Measurements from ENCODE around the gene CYBA. TPM values are rescaled to one million over a fixed set of nuclear protein-coding genes. Genes with fewer than 3 reads are reported as not detected.

CYBA gene
- total and polyA plus RNA-seq, 9 of the 15 experiments (the other 6 are each of a cell fraction or from before 2014, with no cell fraction given): 0.34 to 683 (median 93.0) TPM

DNA sequence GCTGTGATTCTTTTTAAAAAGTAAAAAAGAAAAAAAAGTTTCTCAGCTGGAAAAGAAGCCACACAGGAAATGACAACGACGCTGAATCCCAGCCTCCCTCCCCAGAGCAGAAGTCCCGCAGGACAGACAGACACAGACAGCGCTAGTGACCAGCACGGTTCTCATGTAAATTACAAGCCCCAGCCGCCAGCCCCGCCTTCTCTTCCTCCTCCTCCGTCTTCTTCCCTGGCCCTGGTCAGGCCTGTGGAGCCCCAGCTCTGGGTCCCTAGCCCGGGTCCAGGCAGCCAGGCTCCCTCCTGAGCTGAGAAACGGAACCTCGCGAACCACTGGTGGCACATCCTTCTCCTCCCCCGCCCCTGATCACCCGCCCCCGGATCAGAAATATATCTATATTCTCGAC lies 19.5 kb downstream of the CYBA start:
- TSS peak; percentile 85 for BruUV-seq (replicated peaks)
- DNase-seq (ENCODE audit: extremely low read depth in 1 of 4, low spot score in 3 of 4) (no peak), ATAC-seq (no peak), FAIRE-seq (no peak)
- H3K9me1 ChIP-seq (ENCODE audit: control insufficient read depth, insufficient read depth, low read length): no peaks in the 10 kb centered on the region
- CTCF ChIA-PET (ENCODE audit: low intra/inter-chr PET ratio): no interaction called here
- H3K4me3 ChIP-seq: no peak overlapping the region
- POLR2A ChIA-PET: interaction anchor here (1.1 kb wide), 1 partner anchor 14 kb away, joined by 3 read pairs; no protein-coding TSS in a partner anchor
- intact Hi-C loops (cut with micrococcal nuclease) (no loop called here), in situ Hi-C loops (cut with MboI) (no loop called here)
- no peak for TF ChIP-seq SAFB2 (IDR thresholded peaks at IDR 0.05; ENCODE audit: borderline replicate concordance, low read depth, low read length, severe bottlenecking)
- TF ChIP-seq, protein P1, sequence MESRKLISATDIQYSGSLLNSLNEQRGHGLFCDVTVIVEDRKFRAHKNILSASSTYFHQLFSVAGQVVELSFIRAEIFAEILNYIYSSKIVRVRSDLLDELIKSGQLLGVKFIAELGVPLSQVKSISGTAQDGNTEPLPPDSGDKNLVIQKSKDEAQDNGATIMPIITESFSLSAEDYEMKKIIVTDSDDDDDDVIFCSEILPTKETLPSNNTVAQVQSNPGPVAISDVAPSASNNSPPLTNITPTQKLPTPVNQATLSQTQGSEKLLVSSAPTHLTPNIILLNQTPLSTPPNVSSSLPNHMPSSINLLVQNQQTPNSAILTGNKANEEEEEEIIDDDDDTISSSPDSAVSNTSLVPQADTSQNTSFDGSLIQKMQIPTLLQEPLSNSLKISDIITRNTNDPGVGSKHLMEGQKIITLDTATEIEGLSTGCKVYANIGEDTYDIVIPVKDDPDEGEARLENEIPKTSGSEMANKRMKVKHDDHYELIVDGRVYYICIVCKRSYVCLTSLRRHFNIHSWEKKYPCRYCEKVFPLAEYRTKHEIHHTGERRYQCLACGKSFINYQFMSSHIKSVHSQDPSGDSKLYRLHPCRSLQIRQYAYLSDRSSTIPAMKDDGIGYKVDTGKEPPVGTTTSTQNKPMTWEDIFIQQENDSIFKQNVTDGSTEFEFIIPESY (CRISPR knock-in tag; IDR thresholded peaks at IDR 0.05): 0 out of 2 replicates have a peak, but pooled peaks have one; percentile 13
- H3K4me2 ChIP-seq (ENCODE audit: insufficient read depth, low read length): no peak overlapping the region
- no peaks in the 10 kb centered on the region for H3K27me3 ChIP-seq (ENCODE audit: control insufficient read depth in 2 of 2, insufficient read depth in 2 of 2, low read length in 2 of 2)
- H3K27ac ChIP-seq (ENCODE audit: extremely low read depth, low read depth, low read length): no peak overlapping the region
- H3K9me3 ChIP-seq (replicated peaks; ENCODE audit: control insufficient read depth, insufficient read depth, low read depth, low read length): no peaks in the 10 kb centered on the region
- H4K20me1 ChIP-seq (replicated peaks; ENCODE audit: control insufficient read depth, insufficient read depth, low read length): peaks cover 16% of the 10 kb centered on the region; the same call in 1 of the 2 replicates
- H2AFZ ChIP-seq (ENCODE audit: low read depth, low read length): no peak overlapping the region
- no peak overlapping the region for H3K9ac ChIP-seq (ENCODE audit: insufficient read depth in 1 of 2, low read depth in 2 of 2, low read length in 2 of 2)
- peaks cover 67% of the 10 kb centered on the region for H3K36me3 ChIP-seq (ENCODE audit: control insufficient read depth, insufficient read depth, low read length)
- peaks cover 25 to 66% of the 10 kb centered on the region in 2 experiments for H3K4me1 ChIP-seq (replicated peaks in 1 of 2; ENCODE audit: control insufficient read depth in 2 of 2, insufficient read depth in 2 of 2, low read length in 2 of 2)
- H3K79me2 ChIP-seq (ENCODE audit: control insufficient read depth, insufficient read depth, low read length): no peaks in the 10 kb centered on the region
- 76% methylated on average over 11 of the region's 16 CpGs for WGBS (ENCODE audit: insufficient coverage, low coverage, missing lambda C conversion rate)

DNA sequence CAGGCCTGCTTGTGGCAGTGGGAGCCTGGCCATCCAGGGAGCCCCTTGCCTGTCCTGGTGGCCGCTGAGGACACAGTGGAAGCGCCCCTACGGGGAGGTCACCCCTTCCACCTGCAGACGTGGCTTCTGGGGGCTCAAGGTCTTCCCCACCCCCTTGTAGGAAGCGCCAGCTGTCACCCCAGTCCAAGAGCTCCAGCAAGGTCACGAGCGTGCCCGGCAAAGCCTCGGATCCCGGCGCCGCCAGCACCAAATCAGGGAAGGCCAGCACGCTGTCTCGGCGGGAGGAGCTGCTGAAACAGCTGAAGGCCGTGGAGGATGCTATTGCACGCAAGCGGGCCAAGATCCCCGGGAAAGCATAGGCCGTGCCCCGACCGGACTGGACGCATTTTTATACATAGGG lies 19.9 kb downstream of the CYBA start:
- Histone ChIP-seq H3K9me1 (ENCODE audit: control insufficient read depth, insufficient read depth, low read length) (no peaks in the 10 kb centered on the region), H4K20me1 (replicated peaks; ENCODE audit: control insufficient read depth, insufficient read depth, low read length) (peaks cover 15% of the 10 kb centered on the region; the same call in 1 of the 2 replicates), H3K27ac (ENCODE audit: extremely low read depth, low read depth, low read length) (no peak overlapping the region), H3K79me2 (ENCODE audit: control insufficient read depth, insufficient read depth, low read length) (no peaks in the 10 kb centered on the region), H3K27me3 (ENCODE audit: control insufficient read depth in 2 of 2, insufficient read depth in 2 of 2, low read length in 2 of 2) (no peaks in the 10 kb centered on the region), H3K4me3 (no peak overlapping the region), H3K9ac (ENCODE audit: insufficient read depth in 1 of 2, low read depth in 2 of 2, low read length in 2 of 2) (no peak overlapping the region), H2AFZ (ENCODE audit: low read depth, low read length) (no peak overlapping the region), H3K4me2 (ENCODE audit: insufficient read depth, low read length) (no peak overlapping the region), H3K4me1 (replicated peaks in 1 of 2; ENCODE audit: control insufficient read depth in 2 of 2, insufficient read depth in 2 of 2, low read length in 2 of 2) (peaks cover 25 to 63% of the 10 kb centered on the region in 2 experiments), H3K9me3 (replicated peaks; ENCODE audit: control insufficient read depth, insufficient read depth, low read depth, low read length) (no peaks in the 10 kb centered on the region), H3K36me3 (ENCODE audit: control insufficient read depth, insufficient read depth, low read length) (peaks cover 72% of the 10 kb centered on the region)
- in situ Hi-C loops (cut with MboI) (no loop called here), intact Hi-C loops (cut with micrococcal nuclease) (no loop called here)
- peak; percentile 66 for TF ChIP-seq POLR2G (IDR thresholded peaks at IDR 0.05; ENCODE audit: low read depth, low read length)
- TF ChIP-seq ZNF589 (CRISPR knock-in tag; IDR thresholded peaks at IDR 0.05; ENCODE audit: low read depth): no peak
- POLR2A ChIA-PET: interaction anchor here (0.6 kb wide), 2 partner anchors 8 to 14 kb away, joined by 3 read pairs; no protein-coding TSS in a partner anchor
- 94% methylated on average over 23 of the region's 23 CpGs for WGBS (ENCODE audit: insufficient coverage, low coverage, missing lambda C conversion rate)
- FAIRE-seq (no peak), ATAC-seq (no peak), DNase-seq (ENCODE audit: extremely low read depth in 1 of 4, low spot score in 3 of 4) (no peak)
- BruUV-seq (replicated peaks): no TSS peak
- CTCF ChIA-PET (ENCODE audit: low intra/inter-chr PET ratio): no interaction called here
